Vagina (tissue), 2 donors: Measurements from ENCODE around the gene HECTD4. TPM values are rescaled to one million over a fixed set of nuclear protein-coding genes. Genes with fewer than 3 reads are reported as not detected.
"Not testable (repeated sequence)": the region's sequence is repeated elsewhere in the genome, so short reads cannot be mapped to it uniquely, and the experiment has no call there.

Source experiments
- DNase-seq, 2 donors: peaks; one replicate each; pipeline ENCODE4 v3.0.0-alpha.2; 2017; ENCODE audit errors: extremely low spot score in 2 of 2
- H3K27ac ChIP-seq: fragments of 200-600 bp; sonication (generic); one replicate; pipeline ENCODE4 v1.5.1; 2019
- H3K27me3 ChIP-seq: fragments of 200-600 bp; sonication (generic); one replicate; pipeline ENCODE4 v1.5.1; 2019
- H3K36me3 ChIP-seq, 2 donors: fragments of 200-600 bp; sonication (generic); one replicate each; pipeline ENCODE4 v1.5.1; 2017 to 2019
- H3K4me1 ChIP-seq: fragments of 200-600 bp; sonication (generic); one replicate; pipeline ENCODE4 v1.5.1; 2019
- H3K4me3 ChIP-seq, 2 donors: fragments of 200-600 bp; sonication (generic); 1 replicate in 1 of 2; 2 replicates in 1 of 2; pipeline ENCODE4 v1.5.1; 2016 to 2019
- H3K9me3 ChIP-seq: fragments of 200-600 bp; sonication (generic); one replicate; pipeline ENCODE4 v1.5.1; 2019
- CTCF ChIP-seq, 3 experiments: fragments of 450-650 bp in 2 of 3; fragments of 200-600 bp in 1 of 3; sonication (generic) in 1 of 3; IDR thresholded peaks; one replicate each; pipeline ENCODE4 v1.5.1; 2017 to 2019; ENCODE audit warnings: antibody characterized with exemption in 3 of 3, mild to moderate bottlenecking in 2 of 3, moderate library complexity in 2 of 3
- POLR2A ChIP-seq, 2 donors: fragments of 450-650 bp; IDR thresholded peaks; one replicate each; pipeline ENCODE4 v1.6.1; 2017; ENCODE audit warnings: antibody characterized with exemption in 2 of 2, mild to moderate bottlenecking in 2 of 2, moderate library complexity in 2 of 2
- POLR2AphosphoS5 ChIP-seq, 2 donors: sonication (generic); formaldehyde crosslinking; IDR thresholded peaks; one replicate each; pipeline ENCODE4 v1.9.0; 2017; ENCODE audit warnings: antibody characterized with exemption in 2 of 2, mild to moderate bottlenecking in 2 of 2, low read depth in 1 of 2; ENCODE audit not compliant: insufficient read depth in 1 of 2
- intact Hi-C: fragments of 100-400 bp; cut with DNase I; formaldehyde crosslinking; loops from one replicate; pipeline ENCODE4 v1.15.1; 2023
- total RNA-seq: library from RNA; depleted of rRNA; stranded (reverse); fragments of >200 nt; gene quantifications from one replicate; pipeline ENCODE4 v1.2.3, GENCODE V29; 2016

HECTD4 gene
- total RNA-seq, 1 donor from 2014 or later, result 79.6 TPM

GRCh38 chr12:112346194-112346593, 36.0 kb downstream of the HECTD4 start:
- no peak for DNase-seq

DNA sequence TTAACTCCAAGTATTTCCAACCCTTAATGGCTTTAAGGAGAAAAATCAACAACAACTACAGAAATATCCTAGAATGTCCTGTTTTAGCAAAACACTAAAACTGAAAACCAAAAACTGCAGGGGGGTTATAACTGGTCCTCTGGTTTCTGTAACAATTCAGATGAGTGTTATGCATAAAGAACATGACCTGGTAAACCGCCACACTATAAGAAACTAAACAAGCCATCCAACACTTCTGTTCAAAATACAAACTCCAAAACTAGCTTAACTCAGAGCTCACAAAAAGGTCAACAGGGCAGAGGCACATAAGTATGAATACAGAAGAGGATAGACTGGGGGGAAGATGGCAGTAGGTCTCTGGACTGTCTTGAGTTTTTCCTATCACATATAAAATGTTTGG, 38.0 kb downstream of the HECTD4 start:
- H3K4me3 ChIP-seq, result no peak overlapping the region
- no peaks in the 10 kb centered on the region for H3K36me3 ChIP-seq
- H3K4me1 ChIP-seq, result peaks cover 12% of the 10 kb centered on the region
- no peak overlapping the region for H3K27ac ChIP-seq
- DNase-seq, result no peak
- no peaks in the 10 kb centered on the region for H3K27me3 ChIP-seq
- TF ChIP-seq CTCF (IDR thresholded peaks at IDR 0.05), result no peak
- no peak for TF ChIP-seq POLR2A (IDR thresholded peaks at IDR 0.05)
- no peak for TF ChIP-seq POLR2AphosphoS5 (IDR thresholded peaks at IDR 0.05; ENCODE audit: insufficient read depth in 1 of 2, low read depth in 1 of 2)
- intact Hi-C loops, result no loop called here
- no peaks in the 10 kb centered on the region for H3K9me3 ChIP-seq

More at GRCh38 chr12:112346194-112346593, 36.0 kb downstream of the HECTD4 start:
- Histone ChIP-seq H3K27ac (no peak overlapping the region), H3K4me3 (no peak overlapping the region), H3K4me1 (peaks cover 28% of the 10 kb centered on the region), H3K36me3 (no peaks in the 10 kb centered on the region), H3K27me3 (no peaks in the 10 kb centered on the region), H3K9me3 (no peaks in the 10 kb centered on the region)
- intact Hi-C loops, result no loop called here
- TF ChIP-seq POLR2A (IDR thresholded peaks at IDR 0.05) (no peak), CTCF (IDR thresholded peaks at IDR 0.05) (no peak), POLR2AphosphoS5 (IDR thresholded peaks at IDR 0.05; ENCODE audit: insufficient read depth in 1 of 2, low read depth in 1 of 2) (no peak)

- Histone ChIP-seq H3K27me3 (no peaks in the 10 kb centered on the region), H3K36me3 (no peaks in the 10 kb centered on the region), H3K4me1 (peaks cover 4% of the 10 kb centered on the region), H3K9me3 (no peaks in the 10 kb centered on the region), H3K27ac (no peak overlapping the region), H3K4me3 (no peak overlapping the region)
- no peak for DNase-seq
- intact Hi-C loops, result no loop called here
- TF ChIP-seq CTCF (IDR thresholded peaks at IDR 0.05), result no peak
- no peak for TF ChIP-seq POLR2AphosphoS5 (IDR thresholded peaks at IDR 0.05; ENCODE audit: insufficient read depth in 1 of 2, low read depth in 1 of 2)
- no peak for TF ChIP-seq POLR2A (IDR thresholded peaks at IDR 0.05)
Measured at GRCh38 chr12:112342587-112342986, 39.6 kb downstream of the HECTD4 start.

DNA sequence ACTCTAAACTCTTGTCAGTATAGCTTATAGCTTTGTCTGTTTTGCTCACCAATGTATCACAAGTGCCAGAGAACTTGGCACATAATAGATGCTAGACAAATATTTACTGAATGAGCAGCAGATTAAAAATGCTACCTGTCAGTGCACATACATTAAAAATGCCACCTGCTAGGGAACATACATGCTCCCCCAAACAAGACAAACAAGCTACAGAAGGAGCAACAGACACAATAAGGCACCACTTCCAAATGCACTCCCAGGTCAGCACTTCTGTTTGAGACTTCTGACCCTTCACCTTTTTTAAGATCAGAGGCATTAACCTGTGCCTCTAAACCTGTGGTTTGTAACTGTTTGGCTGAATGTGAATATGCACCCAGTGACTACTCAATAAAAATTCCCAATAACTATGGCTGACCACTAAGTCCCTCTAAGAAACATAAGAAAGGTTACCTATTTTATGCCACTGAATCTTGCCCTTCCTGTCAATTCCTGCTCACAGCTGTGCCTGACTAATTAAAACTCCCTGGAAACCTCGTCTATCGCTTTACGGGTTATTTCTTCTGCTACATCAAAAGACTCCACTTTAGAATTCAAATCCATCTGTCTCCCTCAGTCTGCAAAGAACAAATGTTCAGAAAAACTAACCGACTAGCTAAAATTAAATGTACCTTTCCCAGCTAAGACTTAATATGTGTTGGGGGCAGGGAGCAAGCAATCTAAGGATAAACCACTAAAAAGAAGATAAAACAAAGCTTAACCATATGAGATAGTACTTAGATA, 41.0 kb downstream of the HECTD4 start:
- no peak for TF ChIP-seq POLR2AphosphoS5 (IDR thresholded peaks at IDR 0.05; ENCODE audit: insufficient read depth in 1 of 2, low read depth in 1 of 2)
- TF ChIP-seq CTCF (IDR thresholded peaks at IDR 0.05), result no peak
- no peak for TF ChIP-seq POLR2A (IDR thresholded peaks at IDR 0.05)
- no peak overlapping the region for H3K27ac ChIP-seq

DNA sequence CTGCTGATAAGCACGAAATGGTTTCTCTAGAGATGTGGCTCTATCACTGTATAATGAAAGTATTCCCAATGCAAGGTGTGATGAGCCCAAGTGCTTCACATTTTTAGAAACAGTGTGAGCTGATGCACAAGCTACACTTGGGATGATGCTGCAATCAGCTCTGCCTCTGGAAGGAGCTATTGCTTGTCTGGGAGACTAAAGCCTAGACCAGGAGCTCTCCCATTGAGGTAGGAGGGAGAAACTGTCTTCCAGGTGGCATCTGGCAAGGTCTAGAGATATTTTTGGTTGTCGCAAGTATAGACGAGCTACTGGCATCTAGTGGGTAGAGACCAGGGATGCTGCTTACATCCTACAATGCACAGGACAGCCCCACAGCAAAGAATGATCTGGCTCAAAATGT, 42.0 kb downstream of the HECTD4 start:
- DNase-seq, result no peak
- no peaks in the 10 kb centered on the region for H3K27me3 ChIP-seq
- TF ChIP-seq POLR2A (IDR thresholded peaks at IDR 0.05) (no peak), CTCF (IDR thresholded peaks at IDR 0.05) (no peak), POLR2AphosphoS5 (IDR thresholded peaks at IDR 0.05; ENCODE audit: insufficient read depth in 1 of 2, low read depth in 1 of 2) (no peak)
- H3K27ac ChIP-seq, result no peak overlapping the region
- no peaks in the 10 kb centered on the region for H3K36me3 ChIP-seq
- no peak overlapping the region for H3K4me3 ChIP-seq
- intact Hi-C loops, result no loop called here
- no peaks in the 10 kb centered on the region for H3K9me3 ChIP-seq
- H3K4me1 ChIP-seq, result peaks cover 4% of the 10 kb centered on the region

More for the DNA sequence above, 41.0 kb downstream of the HECTD4 start:
- Histone ChIP-seq H3K27me3 (no peaks in the 10 kb centered on the region), H3K4me3 (no peak overlapping the region), H3K4me1 (peaks cover 4% of the 10 kb centered on the region), H3K36me3 (no peaks in the 10 kb centered on the region), H3K9me3 (no peaks in the 10 kb centered on the region)
- DNase-seq, result no peak
- intact Hi-C loops, result no loop called here

GRCh38 chr12:112334999-112335398, 47.2 kb downstream of the HECTD4 start:
- DNase-seq, H3K4me1 ChIP-seq, H3K36me3 ChIP-seq, H3K4me3 ChIP-seq, H3K27ac ChIP-seq, H3K27me3 ChIP-seq, H3K9me3 ChIP-seq, intact Hi-C loops: not testable (repeated sequence)
